ENCODE measurements around the gene ACKR4.
"Not testable (repeated sequence)": the region's sequence is repeated elsewhere in the genome, so short reads cannot be mapped to it uniquely, and the experiment has no call there.

ACKR4 gene

GRCh38 chr3:132596816-132597433 lies at the start of gene ACKR4:
Gene ACKR4, plus strand, starts transcription at chr3:132597270. Its CDS starts 3,128 bp downstream, at chr3:132600398.
- Histone ChIP-seq H3K9me3 (ENCODE audit: control insufficient read depth, insufficient read depth, low read length) (no peaks in the 10 kb centered on the region), H3K36me3 (ENCODE audit: insufficient read depth, low read length) (no peaks in the 10 kb centered on the region), H3K9ac (ENCODE audit: low read depth, low read length) (no peak within 1 kb of the TSS), H3K4me1 (ENCODE audit: insufficient read depth, low read length) (no peaks in the 10 kb centered on the region; the same call in 1 of the 2 replicates)

- no peaks in the 10 kb centered on the region; the same call in 1 of the 2 replicates for H3K36me3 ChIP-seq (ENCODE audit: insufficient read depth, low read length)
- H3K9ac ChIP-seq (ENCODE audit: low read depth, low read length), result no peak overlapping the region
- no peaks in the 10 kb centered on the region for H3K9me3 ChIP-seq (ENCODE audit: control insufficient read depth, insufficient read depth, low read length)
- no peaks in the 10 kb centered on the region for H3K4me1 ChIP-seq (ENCODE audit: insufficient read depth, low read length)
These were observed 47.9 kb upstream of the ACKR4 start for GRCh38 chr3:132549169-132549568.

- Histone ChIP-seq H3K4me1 (ENCODE audit: insufficient read depth, low read length) (peaks cover 6% of the 10 kb centered on the region), H3K9ac (ENCODE audit: low read depth, low read length) (no peak overlapping the region), H3K36me3 (ENCODE audit: insufficient read depth, low read length) (no peaks in the 10 kb centered on the region; the same call in 1 of the 2 replicates), H3K9me3 (ENCODE audit: control insufficient read depth, insufficient read depth, low read length) (no peaks in the 10 kb centered on the region)
These were observed 47.0 kb upstream of the ACKR4 start for GRCh38 chr3:132549890-132550578.

- Histone ChIP-seq H3K4me1 (ENCODE audit: insufficient read depth, low read length) (peaks cover 10% of the 10 kb centered on the region), H3K36me3 (ENCODE audit: insufficient read depth, low read length) (no peaks in the 10 kb centered on the region; the same call in 1 of the 2 replicates), H3K9me3 (ENCODE audit: control insufficient read depth, insufficient read depth, low read length) (no peaks in the 10 kb centered on the region), H3K9ac (ENCODE audit: low read depth, low read length) (no peak overlapping the region)
These were observed 46.3 kb upstream of the ACKR4 start for GRCh38 chr3:132550579-132551305.

GRCh38 chr3:132553826-132554225 lies 43.2 kb upstream of the ACKR4 start:
- Histone ChIP-seq H3K9ac (ENCODE audit: low read depth, low read length) (no peak overlapping the region), H3K9me3 (ENCODE audit: control insufficient read depth, insufficient read depth, low read length) (no peaks in the 10 kb centered on the region), H3K4me1 (ENCODE audit: insufficient read depth, low read length) (peaks cover 10% of the 10 kb centered on the region), H3K36me3 (ENCODE audit: insufficient read depth, low read length) (peaks cover 2% of the 10 kb centered on the region)

GRCh38 chr3:132554437-132554836 lies 42.6 kb upstream of the ACKR4 start:
- Histone ChIP-seq H3K9ac (ENCODE audit: low read depth, low read length) (no peak overlapping the region), H3K36me3 (ENCODE audit: insufficient read depth, low read length) (peaks cover 2% of the 10 kb centered on the region), H3K4me1 (ENCODE audit: insufficient read depth, low read length) (peaks cover 10% of the 10 kb centered on the region), H3K9me3 (ENCODE audit: control insufficient read depth, insufficient read depth, low read length) (no peaks in the 10 kb centered on the region)

- peaks cover 10% of the 10 kb centered on the region for H3K4me1 ChIP-seq (ENCODE audit: insufficient read depth, low read length)
- H3K36me3 ChIP-seq (ENCODE audit: insufficient read depth, low read length), result peaks cover 2% of the 10 kb centered on the region
- no peak overlapping the region for H3K9ac ChIP-seq (ENCODE audit: low read depth, low read length)
- no peaks in the 10 kb centered on the region for H3K9me3 ChIP-seq (ENCODE audit: control insufficient read depth, insufficient read depth, low read length)
These were observed 41.6 kb upstream of the ACKR4 start for GRCh38 chr3:132555306-132556035.

- H3K9me3 ChIP-seq (ENCODE audit: control insufficient read depth, insufficient read depth, low read length), result not testable (repeated sequence)
These were observed 41.1 kb upstream of the ACKR4 start for GRCh38 chr3:132556036-132556386.

GRCh38 chr3:132556508-132557159 lies 40.4 kb upstream of the ACKR4 start:
- peaks cover 2% of the 10 kb centered on the region for H3K36me3 ChIP-seq (ENCODE audit: insufficient read depth, low read length)
- no peak overlapping the region for H3K9ac ChIP-seq (ENCODE audit: low read depth, low read length)
- peaks cover 10% of the 10 kb centered on the region for H3K4me1 ChIP-seq (ENCODE audit: insufficient read depth, low read length)
- no peaks in the 10 kb centered on the region for H3K9me3 ChIP-seq (ENCODE audit: control insufficient read depth, insufficient read depth, low read length)

More at GRCh38 chr3:132556036-132556386, 41.1 kb upstream of the ACKR4 start:
- peaks cover 10% of the 10 kb centered on the region for H3K4me1 ChIP-seq (ENCODE audit: insufficient read depth, low read length)
- not testable (repeated sequence) for H3K9ac ChIP-seq (ENCODE audit: low read depth, low read length); H3K36me3 ChIP-seq (ENCODE audit: insufficient read depth, low read length)

- H3K9me3 ChIP-seq (ENCODE audit: control insufficient read depth, insufficient read depth, low read length), result no peaks in the 10 kb centered on the region
- H3K4me1 ChIP-seq (ENCODE audit: insufficient read depth, low read length), result no peaks in the 10 kb centered on the region
- no peak overlapping the region for H3K9ac ChIP-seq (ENCODE audit: low read depth, low read length)
- H3K36me3 ChIP-seq (ENCODE audit: insufficient read depth, low read length), result peaks cover 2% of the 10 kb centered on the region
These were observed 36.1 kb upstream of the ACKR4 start for GRCh38 chr3:132561003-132561402.

- Histone ChIP-seq H3K9me3 (ENCODE audit: control insufficient read depth, insufficient read depth, low read length) (no peaks in the 10 kb centered on the region), H3K9ac (ENCODE audit: low read depth, low read length) (no peak overlapping the region), H3K36me3 (ENCODE audit: insufficient read depth, low read length) (no peaks in the 10 kb centered on the region; the same call in none of the 2 replicates), H3K4me1 (ENCODE audit: insufficient read depth, low read length) (no peaks in the 10 kb centered on the region)
These were observed 33.5 kb upstream of the ACKR4 start for GRCh38 chr3:132563420-132564069.

GRCh38 chr3:132564070-132564465 lies 33.0 kb upstream of the ACKR4 start:
- H3K4me1 ChIP-seq (ENCODE audit: insufficient read depth, low read length), result no peaks in the 10 kb centered on the region
- H3K36me3 ChIP-seq (ENCODE audit: insufficient read depth, low read length), result no peaks in the 10 kb centered on the region; the same call in 1 of the 2 replicates
- no peaks in the 10 kb centered on the region for H3K9me3 ChIP-seq (ENCODE audit: control insufficient read depth, insufficient read depth, low read length)
- no peak overlapping the region for H3K9ac ChIP-seq (ENCODE audit: low read depth, low read length)

GRCh38 chr3:132568422-132568821 lies 28.6 kb upstream of the ACKR4 start:
- no peaks in the 10 kb centered on the region for H3K9me3 ChIP-seq (ENCODE audit: control insufficient read depth, insufficient read depth, low read length)
- no peak overlapping the region for H3K9ac ChIP-seq (ENCODE audit: low read depth, low read length)
- no peaks in the 10 kb centered on the region for H3K36me3 ChIP-seq (ENCODE audit: insufficient read depth, low read length)
- no peaks in the 10 kb centered on the region for H3K4me1 ChIP-seq (ENCODE audit: insufficient read depth, low read length)
